GM19395 (cell line): ENCODE results near the gene PMPCA.

Experiments
- ATAC-seq: cut with Tn5 transposase; IDR thresholded peaks from one replicate; pipeline ENCODE4 v1.9.1; 2021; ENCODE audit warnings: mild to moderate bottlenecking, moderate library complexity; ENCODE audit not compliant: unreplicated experiment

Gene PMPCA

GRCh38 chr9:136451221-136451877, 40.9 kb downstream of the PMPCA start:
- no peak for ATAC-seq

- no peak for ATAC-seq
Measured at GRCh38 chr9:136453326-136453725, 42.9 kb downstream of the PMPCA start.

- no peak for ATAC-seq
Measured at GRCh38 chr9:136454026-136454796, 43.8 kb downstream of the PMPCA start.

- ATAC-seq: no peak
Measured at GRCh38 chr9:136455043-136456002, 44.9 kb downstream of the PMPCA start.

GRCh38 chr9:136456258-136456657, 45.8 kb downstream of the PMPCA start:
- ATAC-seq: no peak

GRCh38 chr9:136457326-136457725, 46.9 kb downstream of the PMPCA start:
- ATAC-seq: no peak

GRCh38 chr9:136459425-136459824, 49.0 kb downstream of the PMPCA start:
- no peak for ATAC-seq

- no peak for ATAC-seq
Measured at GRCh38 chr9:136460772-136461325, 50.4 kb downstream of the PMPCA start.

- no peak for ATAC-seq
Measured at GRCh38 chr9:136462664-136463063, 52.2 kb downstream of the PMPCA start.

- no peak for ATAC-seq
Measured at GRCh38 chr9:136463578-136463977, 53.1 kb downstream of the PMPCA start.

- ATAC-seq: no peak
Measured at GRCh38 chr9:136464241-136464640, 53.8 kb downstream of the PMPCA start.

GRCh38 chr9:136465500-136466154, 55.2 kb downstream of the PMPCA start:
- no peak for ATAC-seq

GRCh38 chr9:136466155-136466541, 55.7 kb downstream of the PMPCA start:
- ATAC-seq: no peak

- ATAC-seq: no peak
Measured at GRCh38 chr9:136467766-136468165, 57.3 kb downstream of the PMPCA start.

- ATAC-seq: no peak
Measured at GRCh38 chr9:136470356-136470755, 59.9 kb downstream of the PMPCA start.

GRCh38 chr9:136470792-136471469, 60.5 kb downstream of the PMPCA start:
- ATAC-seq: no peak

- no peak for ATAC-seq
Measured at GRCh38 chr9:136471802-136472487, 61.5 kb downstream of the PMPCA start.

GRCh38 chr9:136472640-136473353, 62.3 kb downstream of the PMPCA start:
- ATAC-seq: no peak

- no peak for ATAC-seq
Measured at GRCh38 chr9:136473354-136473721, 62.9 kb downstream of the PMPCA start.
